Measurements from ENCODE around the gene APEH.

DNA sequence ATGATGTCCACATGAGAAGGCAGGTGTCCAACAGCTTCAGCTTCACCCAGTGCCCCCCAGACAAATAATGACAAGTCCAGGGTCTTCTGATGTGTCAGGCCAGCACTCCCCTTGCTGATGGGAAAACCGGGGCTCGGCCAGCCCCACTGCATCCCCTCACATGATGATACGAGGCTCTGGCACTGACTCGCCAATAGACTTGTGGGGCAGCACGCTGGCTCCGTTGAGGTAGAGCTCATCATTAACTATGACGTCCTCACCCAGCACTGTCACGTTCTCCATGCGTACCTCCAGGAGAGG is 47.4 kb downstream of the APEH start:
- TF ChIP-seq, protein P1, sequence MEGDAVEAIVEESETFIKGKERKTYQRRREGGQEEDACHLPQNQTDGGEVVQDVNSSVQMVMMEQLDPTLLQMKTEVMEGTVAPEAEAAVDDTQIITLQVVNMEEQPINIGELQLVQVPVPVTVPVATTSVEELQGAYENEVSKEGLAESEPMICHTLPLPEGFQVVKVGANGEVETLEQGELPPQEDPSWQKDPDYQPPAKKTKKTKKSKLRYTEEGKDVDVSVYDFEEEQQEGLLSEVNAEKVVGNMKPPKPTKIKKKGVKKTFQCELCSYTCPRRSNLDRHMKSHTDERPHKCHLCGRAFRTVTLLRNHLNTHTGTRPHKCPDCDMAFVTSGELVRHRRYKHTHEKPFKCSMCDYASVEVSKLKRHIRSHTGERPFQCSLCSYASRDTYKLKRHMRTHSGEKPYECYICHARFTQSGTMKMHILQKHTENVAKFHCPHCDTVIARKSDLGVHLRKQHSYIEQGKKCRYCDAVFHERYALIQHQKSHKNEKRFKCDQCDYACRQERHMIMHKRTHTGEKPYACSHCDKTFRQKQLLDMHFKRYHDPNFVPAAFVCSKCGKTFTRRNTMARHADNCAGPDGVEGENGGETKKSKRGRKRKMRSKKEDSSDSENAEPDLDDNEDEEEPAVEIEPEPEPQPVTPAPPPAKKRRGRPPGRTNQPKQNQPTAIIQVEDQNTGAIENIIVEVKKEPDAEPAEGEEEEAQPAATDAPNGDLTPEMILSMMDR (IDR thresholded peaks at IDR 0.05) = no peak
- no peak for TF ChIP-seq POLR2A (IDR thresholded peaks at IDR 0.05)

All from testis (tissue), 2 donors.